ENCODE results near the gene COMT. TPM values are rescaled to one million over a fixed set of nuclear protein-coding genes. Genes with fewer than 3 reads are reported as not detected.
A peak's percentile ranks its signal among the peaks of the same experiment; 100 is the strongest.

The COMT gene
- total and polyA plus RNA-seq, 2 experiments from 2014 or later = 29.6 to 29.8 TPM

DNA sequence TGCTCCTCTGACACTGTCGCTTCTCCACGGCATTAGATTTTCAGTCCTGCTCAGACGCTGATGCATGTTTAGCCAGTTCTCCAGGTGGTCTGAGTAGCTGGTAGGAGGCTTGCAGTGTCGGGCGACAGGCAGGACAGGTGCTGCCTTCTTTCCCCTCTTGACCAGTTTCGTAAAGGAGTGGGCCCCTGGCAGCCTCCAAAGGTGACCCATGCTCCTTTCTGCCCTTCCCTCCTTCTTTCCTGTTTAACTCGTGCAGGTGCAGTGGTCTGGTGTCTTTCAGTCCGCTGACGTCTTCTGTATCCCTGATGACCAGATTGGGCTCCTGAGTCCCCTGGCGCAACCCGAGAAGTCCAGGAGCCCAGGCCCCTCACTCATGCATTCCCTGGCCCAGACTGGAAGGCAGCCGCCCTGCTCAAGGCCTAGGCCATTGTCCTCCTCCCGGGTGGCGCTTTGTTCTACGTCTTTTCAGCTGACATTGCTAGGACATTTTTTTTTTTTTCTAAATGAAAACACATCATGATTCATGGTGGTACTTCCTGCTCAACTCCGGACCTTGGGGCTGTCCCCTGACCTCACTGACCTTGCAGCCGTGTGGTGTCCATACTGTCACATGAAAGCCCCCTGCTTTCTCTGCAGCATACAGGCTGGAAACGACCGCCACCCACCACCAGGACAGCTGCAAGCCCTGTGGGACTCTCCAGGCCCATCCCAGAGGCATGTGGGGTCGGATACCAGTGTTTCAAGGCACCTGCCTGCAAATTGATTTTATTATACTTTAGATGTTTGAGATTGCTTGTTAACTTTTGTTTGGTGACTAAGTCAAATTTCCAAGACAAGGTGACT is 25.6 kb downstream of the COMT start:
- peaks cover 8% of the 10 kb centered on the region; the same call in 1 of the 2 replicates for H3F3A ChIP-seq (replicated peaks; ENCODE audit: low read depth)
- no peaks in the 10 kb centered on the region for H3K27me3 ChIP-seq (ENCODE audit: insufficient read depth)
- no peak for DNase-seq (ENCODE audit: low spot score)
- peaks cover 7% of the 10 kb centered on the region; the same call in 1 of the 2 replicates for H3K4me1 ChIP-seq (ENCODE audit: insufficient read depth)
- H4K20me1 ChIP-seq (replicated peaks; ENCODE audit: insufficient read depth) = no peaks in the 10 kb centered on the region; the same call in 1 of the 2 replicates
- H3K4me3 ChIP-seq = no peak overlapping the region
- TF ChIP-seq EZH2 (IDR thresholded peaks at IDR 0.05; ENCODE audit: low read depth, unreplicated experiment) (no peak), EZH2phosphoT487 (IDR thresholded peaks at IDR 0.05; ENCODE audit: unreplicated experiment) (no peak)
- Mint-ChIP-seq H3K27ac (0 out of 2 replicates have a peak overlapping the region, but pooled peaks have one; percentile 15), H3K36me3 (ENCODE audit: low read depth) (peaks cover 14% of the 10 kb centered on the region; the same call in 2 of the 3 replicates), H3K4me1 (peaks cover 18% of the 10 kb centered on the region), H3K4me3 (no peak overlapping the region), H3K27me3 (ENCODE audit: insufficient read depth, low read depth, poor library complexity) (peaks cover 9% of the 10 kb centered on the region), H3K9me3 (no peaks in the 10 kb centered on the region; the same call in 2 of the 3 replicates)
- H3K9me2 ChIP-seq (ENCODE audit: insufficient read depth) = no peaks in the 10 kb centered on the region
- H3K36me3 ChIP-seq (ENCODE audit: insufficient read depth) = no peaks in the 10 kb centered on the region
- H3K79me2 ChIP-seq (replicated peaks; ENCODE audit: insufficient read depth) = no peaks in the 10 kb centered on the region
- peak overlapping the region; percentile 9; the same call in 1 of the 2 replicates for H3K27ac ChIP-seq (ENCODE audit: low read depth)
- H3K4me2 ChIP-seq = no peak overlapping the region
- no peak for ATAC-seq
- H2AFZ ChIP-seq = no peak overlapping the region

DNA sequence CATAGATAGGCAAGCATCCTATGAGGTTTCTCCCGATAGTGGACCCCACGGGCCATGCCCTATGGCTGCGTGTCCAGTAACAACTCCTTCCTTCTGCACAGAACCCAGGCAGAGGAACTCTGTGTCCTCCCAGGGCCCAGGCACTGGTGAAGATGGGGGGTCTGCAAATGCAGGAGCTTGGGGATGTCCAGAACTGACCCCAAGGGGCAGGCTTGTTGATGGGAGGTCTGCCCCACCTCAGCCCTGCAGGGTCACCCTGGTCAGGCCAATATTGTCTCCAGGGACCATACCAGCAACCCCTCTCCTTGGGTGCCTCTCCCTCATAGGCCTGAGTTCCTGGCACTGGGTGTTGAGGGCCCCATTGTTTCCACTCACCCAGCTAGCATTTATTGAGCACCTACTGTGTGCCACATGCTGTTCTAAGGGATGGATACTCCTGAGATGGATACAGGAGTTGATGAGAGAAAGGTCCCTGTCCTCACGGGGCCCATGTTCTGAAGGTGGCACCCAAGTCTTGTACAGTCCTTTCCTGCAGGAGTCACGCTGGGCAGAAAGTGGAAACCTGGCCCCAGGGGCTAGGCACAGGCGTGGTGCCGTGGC is 26.4 kb downstream of the COMT start:
- H3K27ac Mint-ChIP-seq = no peak overlapping the region
- H3K9me3 Mint-ChIP-seq = no peaks in the 10 kb centered on the region; the same call in 2 of the 3 replicates
- no peaks in the 10 kb centered on the region for H3K36me3 ChIP-seq (ENCODE audit: insufficient read depth)
- H3K27ac ChIP-seq (ENCODE audit: low read depth) = peak overlapping the region; percentile 9; the same call in 1 of the 2 replicates
- H3K4me2 ChIP-seq = no peak overlapping the region
- H3K4me1 Mint-ChIP-seq = peaks cover 14% of the 10 kb centered on the region
- no peak overlapping the region for H3K4me3 ChIP-seq
- H3K27me3 ChIP-seq (ENCODE audit: insufficient read depth) = no peaks in the 10 kb centered on the region
- H3K27me3 Mint-ChIP-seq (ENCODE audit: insufficient read depth, low read depth, poor library complexity) = peaks cover 7% of the 10 kb centered on the region
- peaks cover 17% of the 10 kb centered on the region; the same call in 2 of the 3 replicates for H3K36me3 Mint-ChIP-seq (ENCODE audit: low read depth)
- 0 out of 2 replicates have a peak, but pooled peaks cover 4% of the 10 kb centered on the region for H3F3A ChIP-seq (replicated peaks; ENCODE audit: low read depth)
- no peaks in the 10 kb centered on the region for H3K9me2 ChIP-seq (ENCODE audit: insufficient read depth)
- no peak for TF ChIP-seq CREB1 (CRISPR knock-in tag; IDR thresholded peaks at IDR 0.05; ENCODE audit: low read depth)
- TF ChIP-seq, protein P1, sequence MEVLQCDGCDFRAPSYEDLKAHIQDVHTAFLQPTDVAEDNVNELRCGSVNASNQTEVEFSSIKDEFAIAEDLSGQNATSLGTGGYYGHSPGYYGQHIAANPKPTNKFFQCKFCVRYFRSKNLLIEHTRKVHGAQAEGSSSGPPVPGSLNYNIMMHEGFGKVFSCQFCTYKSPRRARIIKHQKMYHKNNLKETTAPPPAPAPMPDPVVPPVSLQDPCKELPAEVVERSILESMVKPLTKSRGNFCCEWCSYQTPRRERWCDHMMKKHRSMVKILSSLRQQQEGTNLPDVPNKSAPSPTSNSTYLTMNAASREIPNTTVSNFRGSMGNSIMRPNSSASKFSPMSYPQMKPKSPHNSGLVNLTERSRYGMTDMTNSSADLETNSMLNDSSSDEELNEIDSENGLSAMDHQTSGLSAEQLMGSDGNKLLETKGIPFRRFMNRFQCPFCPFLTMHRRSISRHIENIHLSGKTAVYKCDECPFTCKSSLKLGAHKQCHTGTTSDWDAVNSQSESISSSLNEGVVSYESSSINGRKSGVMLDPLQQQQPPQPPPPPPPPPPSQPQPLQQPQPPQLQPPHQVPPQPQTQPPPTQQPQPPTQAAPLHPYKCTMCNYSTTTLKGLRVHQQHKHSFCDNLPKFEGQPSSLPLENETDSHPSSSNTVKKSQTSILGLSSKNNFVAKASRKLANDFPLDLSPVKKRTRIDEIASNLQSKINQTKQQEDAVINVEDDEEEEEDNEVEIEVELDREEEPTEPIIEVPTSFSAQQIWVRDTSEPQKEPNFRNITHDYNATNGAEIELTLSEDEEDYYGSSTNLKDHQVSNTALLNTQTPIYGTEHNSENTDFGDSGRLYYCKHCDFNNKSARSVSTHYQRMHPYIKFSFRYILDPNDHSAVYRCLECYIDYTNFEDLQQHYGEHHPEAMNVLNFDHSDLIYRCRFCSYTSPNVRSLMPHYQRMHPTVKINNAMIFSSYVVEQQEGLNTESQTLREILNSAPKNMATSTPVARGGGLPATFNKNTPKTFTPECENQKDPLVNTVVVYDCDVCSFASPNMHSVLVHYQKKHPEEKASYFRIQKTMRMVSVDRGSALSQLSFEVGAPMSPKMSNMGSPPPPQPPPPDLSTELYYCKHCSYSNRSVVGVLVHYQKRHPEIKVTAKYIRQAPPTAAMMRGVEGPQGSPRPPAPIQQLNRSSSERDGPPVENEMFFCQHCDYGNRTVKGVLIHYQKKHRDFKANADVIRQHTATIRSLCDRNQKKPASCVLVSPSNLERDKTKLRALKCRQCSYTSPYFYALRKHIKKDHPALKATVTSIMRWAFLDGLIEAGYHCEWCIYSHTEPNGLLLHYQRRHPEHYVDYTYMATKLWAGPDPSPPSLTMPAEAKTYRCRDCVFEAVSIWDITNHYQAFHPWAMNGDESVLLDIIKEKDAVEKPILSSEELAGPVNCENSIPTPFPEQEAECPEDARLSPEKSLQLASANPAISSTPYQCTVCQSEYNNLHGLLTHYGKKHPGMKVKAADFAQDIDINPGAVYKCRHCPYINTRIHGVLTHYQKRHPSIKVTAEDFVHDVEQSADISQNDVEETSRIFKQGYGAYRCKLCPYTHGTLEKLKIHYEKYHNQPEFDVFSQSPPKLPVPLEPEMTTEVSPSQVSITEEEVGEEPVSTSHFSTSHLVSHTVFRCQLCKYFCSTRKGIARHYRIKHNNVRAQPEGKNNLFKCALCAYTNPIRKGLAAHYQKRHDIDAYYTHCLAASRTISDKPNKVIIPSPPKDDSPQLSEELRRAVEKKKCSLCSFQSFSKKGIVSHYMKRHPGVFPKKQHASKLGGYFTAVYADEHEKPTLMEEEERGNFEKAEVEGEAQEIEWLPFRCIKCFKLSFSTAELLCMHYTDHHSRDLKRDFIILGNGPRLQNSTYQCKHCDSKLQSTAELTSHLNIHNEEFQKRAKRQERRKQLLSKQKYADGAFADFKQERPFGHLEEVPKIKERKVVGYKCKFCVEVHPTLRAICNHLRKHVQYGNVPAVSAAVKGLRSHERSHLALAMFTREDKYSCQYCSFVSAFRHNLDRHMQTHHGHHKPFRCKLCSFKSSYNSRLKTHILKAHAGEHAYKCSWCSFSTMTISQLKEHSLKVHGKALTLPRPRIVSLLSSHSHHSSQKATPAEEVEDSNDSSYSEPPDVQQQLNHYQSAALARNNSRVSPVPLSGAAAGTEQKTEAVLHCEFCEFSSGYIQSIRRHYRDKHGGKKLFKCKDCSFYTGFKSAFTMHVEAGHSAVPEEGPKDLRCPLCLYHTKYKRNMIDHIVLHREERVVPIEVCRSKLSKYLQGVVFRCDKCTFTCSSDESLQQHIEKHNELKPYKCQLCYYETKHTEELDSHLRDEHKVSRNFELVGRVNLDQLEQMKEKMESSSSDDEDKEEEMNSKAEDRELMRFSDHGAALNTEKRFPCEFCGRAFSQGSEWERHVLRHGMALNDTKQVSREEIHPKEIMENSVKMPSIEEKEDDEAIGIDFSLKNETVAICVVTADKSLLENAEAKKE (CRISPR knock-in tag; IDR thresholded peaks at IDR 0.05) = no peak
- no peak for TF ChIP-seq JUNB (IDR thresholded peaks at IDR 0.05; ENCODE audit: unreplicated experiment)
- TF ChIP-seq, protein P2, sequence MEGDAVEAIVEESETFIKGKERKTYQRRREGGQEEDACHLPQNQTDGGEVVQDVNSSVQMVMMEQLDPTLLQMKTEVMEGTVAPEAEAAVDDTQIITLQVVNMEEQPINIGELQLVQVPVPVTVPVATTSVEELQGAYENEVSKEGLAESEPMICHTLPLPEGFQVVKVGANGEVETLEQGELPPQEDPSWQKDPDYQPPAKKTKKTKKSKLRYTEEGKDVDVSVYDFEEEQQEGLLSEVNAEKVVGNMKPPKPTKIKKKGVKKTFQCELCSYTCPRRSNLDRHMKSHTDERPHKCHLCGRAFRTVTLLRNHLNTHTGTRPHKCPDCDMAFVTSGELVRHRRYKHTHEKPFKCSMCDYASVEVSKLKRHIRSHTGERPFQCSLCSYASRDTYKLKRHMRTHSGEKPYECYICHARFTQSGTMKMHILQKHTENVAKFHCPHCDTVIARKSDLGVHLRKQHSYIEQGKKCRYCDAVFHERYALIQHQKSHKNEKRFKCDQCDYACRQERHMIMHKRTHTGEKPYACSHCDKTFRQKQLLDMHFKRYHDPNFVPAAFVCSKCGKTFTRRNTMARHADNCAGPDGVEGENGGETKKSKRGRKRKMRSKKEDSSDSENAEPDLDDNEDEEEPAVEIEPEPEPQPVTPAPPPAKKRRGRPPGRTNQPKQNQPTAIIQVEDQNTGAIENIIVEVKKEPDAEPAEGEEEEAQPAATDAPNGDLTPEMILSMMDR (conservative IDR thresholded peaks at IDR 0.05; ENCODE audit: low read depth in 2 of 2) = no peak
- no peak for TF ChIP-seq POLR2AphosphoS5 (IDR thresholded peaks at IDR 0.05; ENCODE audit: low read depth)
- H3K4me1 ChIP-seq (ENCODE audit: insufficient read depth) = peaks cover 2% of the 10 kb centered on the region; the same call in 1 of the 2 replicates
- no peaks in the 10 kb centered on the region for H3K79me2 ChIP-seq (replicated peaks; ENCODE audit: insufficient read depth)
- H4K20me1 ChIP-seq (replicated peaks; ENCODE audit: insufficient read depth) = no peaks in the 10 kb centered on the region; the same call in 1 of the 2 replicates
- H3K4me3 Mint-ChIP-seq = no peak overlapping the region
- DNase-seq (ENCODE audit: low spot score) = no peak
- no peak for ATAC-seq
- no peak overlapping the region for H2AFZ ChIP-seq

Measured in GM23338 (cell line).